ENCODE data around the gene PALM2AKAP2. TPM values are rescaled to one million over a fixed set of nuclear protein-coding genes. Genes with fewer than 3 reads are reported as not detected.

Gene PALM2AKAP2
- total RNA-seq, 2 experiments from 2014 or later: not detected

DNA sequence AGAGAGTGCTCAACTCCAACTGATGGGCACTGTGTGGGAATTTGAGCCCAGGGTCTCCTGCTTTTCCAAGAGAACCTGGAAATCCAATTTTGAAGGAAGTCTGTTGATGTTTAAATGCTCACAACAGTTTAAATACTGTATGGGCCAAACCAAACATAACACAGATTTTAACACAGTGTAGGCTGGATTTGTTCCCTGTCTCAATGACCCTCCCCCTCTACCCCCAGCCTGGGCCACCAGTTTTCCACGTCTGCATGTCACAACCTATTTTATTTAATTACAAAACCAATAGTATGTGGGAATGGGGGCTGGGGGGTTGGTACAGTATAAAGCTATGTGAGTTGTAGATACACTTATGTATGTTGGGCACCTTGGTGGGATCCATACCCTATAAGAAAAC, 11.7 kb downstream of the PALM2AKAP2 start:
- H3K4me1 ChIP-seq (ENCODE audit: insufficient read depth, low read length, poor library complexity, severe bottlenecking): no peaks in the 10 kb centered on the region
- no peak overlapping the region for H3K4me3 ChIP-seq (ENCODE audit: low read depth, low read length, poor library complexity, severe bottlenecking)
- TF ChIP-seq EZH2phosphoT487 (IDR thresholded peaks at IDR 0.05; ENCODE audit: borderline replicate concordance, low read depth, low read length): no peak
- no peak for TF ChIP-seq CTCF (conservative IDR thresholded peaks at IDR 0.05; ENCODE audit: low read length)
- no peaks in the 10 kb centered on the region for H3K9me2 ChIP-seq (ENCODE audit: insufficient read depth, low read length)
- BruUV-seq (replicated peaks): no TSS peak
- CTCF ChIA-PET (ENCODE audit: unreplicated experiment): no interaction called here
- DNase-seq (ENCODE audit: low spot score): no peak
- intact Hi-C loops (cut with micrococcal nuclease; ENCODE audit: unreplicated experiment): no loop called here
- H3K9me3 ChIP-seq (ENCODE audit: low read length): no peaks in the 10 kb centered on the region
- no peak overlapping the region for H2AFZ ChIP-seq (ENCODE audit: low read length)
- no peak overlapping the region for H3K4me2 ChIP-seq (ENCODE audit: low read length)
- no peaks in the 10 kb centered on the region for H3K36me3 ChIP-seq (ENCODE audit: insufficient read depth, low read length)
- POLR2A ChIA-PET: no interaction called here
- no peak overlapping the region for H3K27ac ChIP-seq (ENCODE audit: low read depth, low read length, poor library complexity, severe bottlenecking)
- no peaks in the 10 kb centered on the region for H4K20me1 ChIP-seq (ENCODE audit: insufficient read depth, low read length)
- no peaks in the 10 kb centered on the region for H3K79me2 ChIP-seq (ENCODE audit: insufficient read depth, low read depth, low read length)

GRCh38 chr9:109792951-109793546, 13.1 kb downstream of the PALM2AKAP2 start:
- H3K9me2 ChIP-seq (ENCODE audit: insufficient read depth, low read length): no peaks in the 10 kb centered on the region
- TF ChIP-seq CTCF (conservative IDR thresholded peaks at IDR 0.05; ENCODE audit: low read length) (no peak), EZH2phosphoT487 (IDR thresholded peaks at IDR 0.05; ENCODE audit: borderline replicate concordance, low read depth, low read length) (no peak)
- no peaks in the 10 kb centered on the region for H3K36me3 ChIP-seq (ENCODE audit: insufficient read depth, low read length)
- H3K4me2 ChIP-seq (ENCODE audit: low read length): no peak overlapping the region
- ChIA-PET CTCF (ENCODE audit: unreplicated experiment) (no interaction called here), POLR2A (no interaction called here)
- DNase-seq (ENCODE audit: low spot score): no peak
- H3K9me3 ChIP-seq (ENCODE audit: low read length): no peaks in the 10 kb centered on the region
- no TSS peak for BruUV-seq (replicated peaks)
- no peak overlapping the region for H2AFZ ChIP-seq (ENCODE audit: low read length)
- no peaks in the 10 kb centered on the region for H4K20me1 ChIP-seq (ENCODE audit: insufficient read depth, low read length)
- no peak overlapping the region for H3K4me3 ChIP-seq (ENCODE audit: low read depth, low read length, poor library complexity, severe bottlenecking)
- no peaks in the 10 kb centered on the region for H3K79me2 ChIP-seq (ENCODE audit: insufficient read depth, low read depth, low read length)
- no peak overlapping the region for H3K27ac ChIP-seq (ENCODE audit: low read depth, low read length, poor library complexity, severe bottlenecking)
- no peaks in the 10 kb centered on the region for H3K4me1 ChIP-seq (ENCODE audit: insufficient read depth, low read length, poor library complexity, severe bottlenecking)
- intact Hi-C loops (cut with micrococcal nuclease; ENCODE audit: unreplicated experiment): no loop called here

DNA sequence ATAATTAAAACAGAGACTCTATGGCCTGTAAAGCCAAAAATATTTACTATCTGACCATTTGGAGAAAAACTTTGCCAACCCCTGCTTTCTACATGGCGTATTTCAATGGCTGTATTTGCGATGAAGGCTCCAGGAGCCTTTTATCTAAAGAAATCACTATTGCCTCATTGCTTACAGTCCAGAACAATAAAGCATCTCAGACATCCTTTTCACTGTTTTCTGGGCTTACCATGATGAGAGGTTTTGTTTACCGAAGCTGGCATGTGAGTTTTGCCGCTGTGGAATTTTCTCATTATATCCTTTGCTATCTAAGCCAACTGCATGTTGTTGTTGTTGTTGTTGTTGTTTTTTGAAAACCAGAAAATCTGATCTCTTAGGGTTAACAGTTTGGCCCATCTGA, 13.9 kb downstream of the PALM2AKAP2 start:
- CTCF ChIA-PET (ENCODE audit: unreplicated experiment): no interaction called here
- H3K79me2 ChIP-seq (ENCODE audit: insufficient read depth, low read depth, low read length): no peaks in the 10 kb centered on the region
- no peaks in the 10 kb centered on the region for H3K4me1 ChIP-seq (ENCODE audit: insufficient read depth, low read length, poor library complexity, severe bottlenecking)
- POLR2A ChIA-PET: no interaction called here
- intact Hi-C loops (cut with micrococcal nuclease; ENCODE audit: unreplicated experiment): no loop called here
- DNase-seq (ENCODE audit: low spot score): no peak
- TF ChIP-seq CTCF (conservative IDR thresholded peaks at IDR 0.05; ENCODE audit: low read length) (no peak), EZH2phosphoT487 (IDR thresholded peaks at IDR 0.05; ENCODE audit: borderline replicate concordance, low read depth, low read length) (no peak)
- no peaks in the 10 kb centered on the region for H3K9me3 ChIP-seq (ENCODE audit: low read length)
- H3K4me3 ChIP-seq (ENCODE audit: low read depth, low read length, poor library complexity, severe bottlenecking): no peak overlapping the region
- no peaks in the 10 kb centered on the region for H3K9me2 ChIP-seq (ENCODE audit: insufficient read depth, low read length)
- H3K4me2 ChIP-seq (ENCODE audit: low read length): no peak overlapping the region
- H2AFZ ChIP-seq (ENCODE audit: low read length): no peak overlapping the region
- H3K36me3 ChIP-seq (ENCODE audit: insufficient read depth, low read length): no peaks in the 10 kb centered on the region
- BruUV-seq (replicated peaks): no TSS peak
- no peak overlapping the region for H3K27ac ChIP-seq (ENCODE audit: low read depth, low read length, poor library complexity, severe bottlenecking)
- no peaks in the 10 kb centered on the region for H4K20me1 ChIP-seq (ENCODE audit: insufficient read depth, low read length)

All from OCI-LY7 (cell line).